Mesenchymal stem cell (in vitro differentiated cells and primary cell): ENCODE data around the gene CFAP74.

Experiments
- DNase-seq: peaks from one replicate; pipeline ENCODE4 v3.0.0-alpha.2; 2013
- H2AFZ ChIP-seq: one replicate; pipeline ENCODE4 v1.6.1; 2013; ENCODE audit warnings: low read depth, mild to moderate bottlenecking, control low read depth, inconsistent platforms, low read length, moderate library complexity
- H2AK5ac ChIP-seq: 2 replicates; pipeline ENCODE4 v1.6.1; 2013; ENCODE audit warnings: low read length, moderate library complexity, mild to moderate bottlenecking, inconsistent platforms; ENCODE audit not compliant: severe bottlenecking
- H2BK120ac ChIP-seq: one replicate; pipeline ENCODE4 v1.6.1; 2013; ENCODE audit warnings: low read depth, mild to moderate bottlenecking, inconsistent platforms, low read length, moderate library complexity
- H2BK12ac ChIP-seq, 2 experiments: one replicate each; pipeline ENCODE4 v1.6.1; 2013; ENCODE audit warnings: inconsistent platforms in 2 of 2, low read length in 2 of 2, mild to moderate bottlenecking in 2 of 2, moderate library complexity in 2 of 2, control low read depth in 1 of 2
- H2BK15ac ChIP-seq: one replicate; pipeline ENCODE4 v1.6.1; 2013; ENCODE audit warnings: mild to moderate bottlenecking, low read depth, inconsistent platforms; ENCODE audit not compliant: poor library complexity, severe bottlenecking
- H2BK5ac ChIP-seq: 2 replicates; pipeline ENCODE4 v1.6.1; 2013; ENCODE audit warnings: low read depth, mild to moderate bottlenecking, low read length, control low read depth, inconsistent platforms; ENCODE audit not compliant: poor library complexity, severe bottlenecking
- H3K14ac ChIP-seq, 2 experiments: one replicate each; pipeline ENCODE4 v1.6.1; 2013; ENCODE audit warnings: inconsistent platforms in 2 of 2, low read length in 2 of 2, control low read depth in 1 of 2, mild to moderate bottlenecking in 1 of 2, moderate library complexity in 1 of 2
- H3K18ac ChIP-seq, 2 experiments: one replicate each; pipeline ENCODE4 v1.6.1; 2013; ENCODE audit warnings: inconsistent platforms in 2 of 2, low read length in 2 of 2, control low read depth in 1 of 2, low read depth in 1 of 2, mild to moderate bottlenecking in 1 of 2
- H3K23ac ChIP-seq, 2 experiments: one replicate each; pipeline ENCODE4 v1.6.1; 2013; ENCODE audit warnings: inconsistent platforms in 2 of 2, low read length in 2 of 2, mild to moderate bottlenecking in 2 of 2, moderate library complexity in 2 of 2, control low read depth in 1 of 2
- H3K27ac ChIP-seq: 2 replicates; pipeline ENCODE4 v1.5.1; 2013; ENCODE audit warnings: mild to moderate bottlenecking, moderate library complexity, low read length, control low read depth, inconsistent platforms; ENCODE audit not compliant: poor library complexity, severe bottlenecking
- H3K27me3 ChIP-seq, 2 experiments: 2 replicates each; pipeline versions ENCODE4 v1.6.1 to v1.7.0; 2013; ENCODE audit warnings: low read length in 2 of 2, mild to moderate bottlenecking in 2 of 2, moderate library complexity in 2 of 2, control low read depth in 1 of 2, inconsistent platforms in 1 of 2; ENCODE audit not compliant: control insufficient read depth in 1 of 2, insufficient read depth in 1 of 2
- H3K36me3 ChIP-seq, 2 experiments: 2 replicates each; pipeline versions ENCODE4 v1.6.1 to v1.7.0; 2013; ENCODE audit warnings: low read length in 2 of 2, control low read depth in 1 of 2, inconsistent platforms in 1 of 2, low read depth in 1 of 2, mild to moderate bottlenecking in 1 of 2; ENCODE audit not compliant: insufficient read depth in 2 of 2, control insufficient read depth in 1 of 2
- H3K4ac ChIP-seq, 2 experiments: one replicate each; pipeline ENCODE4 v1.6.1; 2013; ENCODE audit warnings: inconsistent platforms in 2 of 2, low read length in 2 of 2, mild to moderate bottlenecking in 2 of 2, moderate library complexity in 2 of 2, control low read depth in 1 of 2, low read depth in 1 of 2
- H3K4me1 ChIP-seq: 2 replicates; pipeline ENCODE4 v1.6.1; 2013; ENCODE audit warnings: low read depth, low read length, control low read depth; ENCODE audit not compliant: control insufficient read depth, insufficient read depth
- H3K4me2 ChIP-seq: 2 replicates; pipeline ENCODE4 v1.6.1; 2013; ENCODE audit warnings: low read length, mild to moderate bottlenecking, inconsistent platforms; ENCODE audit not compliant: poor library complexity, severe bottlenecking
- H3K4me3 ChIP-seq, 2 experiments: 2 replicates each; pipeline versions ENCODE4 v1.5.1 to v1.7.0; 2013; ENCODE audit warnings: low read length in 2 of 2, mild to moderate bottlenecking in 2 of 2, control low read depth in 1 of 2, low read depth in 1 of 2; ENCODE audit not compliant: insufficient read depth in 1 of 2
- H3K79me1 ChIP-seq: replicated peaks from 2 replicates; pipeline ENCODE4 v1.6.1; 2013; ENCODE audit warnings: mild to moderate bottlenecking, control low read depth, low read length, inconsistent platforms; ENCODE audit not compliant: poor library complexity, severe bottlenecking
- H3K9ac ChIP-seq: 2 replicates; pipeline ENCODE4 v1.7.0; 2013; ENCODE audit warnings: mild to moderate bottlenecking, low read length, moderate library complexity
- H3K9me3 ChIP-seq: 2 replicates; pipeline ENCODE4 v1.7.0; 2013; ENCODE audit warnings: mild to moderate bottlenecking, low read length; ENCODE audit not compliant: control insufficient read depth
- H4K8ac ChIP-seq: one replicate; pipeline ENCODE4 v1.6.1; 2013; ENCODE audit warnings: inconsistent platforms, mild to moderate bottlenecking, low read length, moderate library complexity
- H4K91ac ChIP-seq: one replicate; pipeline ENCODE4 v1.6.1; 2013; ENCODE audit warnings: mild to moderate bottlenecking, low read length, inconsistent platforms
- WGBS: methylation state at CpG from one replicate; pipeline ENCODE4 v1.1.7; 2013; ENCODE audit warnings: mixed read lengths; 5-methylcytosine and 5-hydroxymethylcytosine counted together

The CFAP74 gene

DNA sequence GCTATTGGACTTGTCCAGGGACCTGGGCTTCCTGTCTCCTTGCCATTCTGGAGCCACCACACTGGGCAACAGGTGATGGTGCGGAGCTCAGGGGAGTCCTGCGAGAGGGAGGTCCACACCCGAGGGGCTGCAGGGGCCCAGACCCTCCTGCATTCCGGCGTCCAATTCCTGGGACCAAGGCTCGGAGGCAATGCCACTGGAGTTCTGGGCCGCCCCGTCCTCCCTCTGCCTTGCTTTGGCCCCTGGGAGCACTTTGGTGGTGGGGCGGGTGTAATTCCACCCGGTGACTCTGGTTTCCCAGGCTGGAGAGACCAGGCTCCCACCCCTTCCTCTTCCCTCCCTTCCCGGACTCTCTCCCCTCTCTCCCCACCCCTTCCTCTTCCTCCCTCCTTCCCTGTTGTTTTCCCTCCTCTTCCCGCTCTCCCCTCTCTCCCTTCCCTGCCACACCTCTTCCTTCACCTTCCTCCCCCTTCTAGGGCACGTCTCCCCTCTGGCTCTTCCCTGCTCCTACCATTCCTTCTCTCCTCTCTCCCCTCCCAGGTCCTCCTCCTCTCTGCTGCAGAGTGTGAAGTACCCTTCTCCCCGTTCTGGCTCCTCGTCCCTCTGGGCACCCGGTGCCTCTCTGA is 48.6 kb upstream of the CFAP74 start:
- whole genome bisulfite sequencing: 79% methylated on average over 16 of the region's 16 CpGs
- Histone ChIP-seq H3K27ac (no peak overlapping the region), H3K14ac (no peak overlapping the region), H3K27me3 (peaks cover 0 to 50% of the 10 kb centered on the region in 2 experiments), H2BK15ac (no peak overlapping the region), H3K4ac (no peak overlapping the region), H3K9me3 (no peaks in the 10 kb centered on the region), H3K9ac (no peak overlapping the region), H2BK5ac (no peak overlapping the region), H3K4me1 (peaks cover 31% of the 10 kb centered on the region), H2BK120ac (no peak overlapping the region), H3K36me3 (peaks cover 0 to 20% of the 10 kb centered on the region in 2 experiments), H4K91ac (no peak overlapping the region), H2AK5ac (no peak overlapping the region), H3K23ac (no peak overlapping the region), H3K79me1 (peaks cover 38% of the 10 kb centered on the region), H2AFZ (no peak overlapping the region), H4K8ac (no peak overlapping the region), H3K4me3 (no peak overlapping the region), H3K4me2 (no peak overlapping the region), H3K18ac (no peak overlapping the region), H2BK12ac (no peak overlapping the region)
- no peak for DNase-seq

GRCh38 chr1:2050793-2051682 is 47.5 kb upstream of the CFAP74 start:
- Histone ChIP-seq H3K79me1 (peaks cover 35% of the 10 kb centered on the region), H3K4ac (no peak overlapping the region), H4K8ac (no peak overlapping the region), H3K18ac (no peak overlapping the region), H2AK5ac (no peak overlapping the region), H2BK5ac (no peak overlapping the region), H3K14ac (no peak overlapping the region), H2BK15ac (no peak overlapping the region), H3K4me1 (peaks cover 33% of the 10 kb centered on the region), H2BK120ac (no peak overlapping the region), H3K9me3 (no peaks in the 10 kb centered on the region), H2BK12ac (no peak overlapping the region), H3K4me3 (peak overlapping the region in 1 of 2 experiments; percentile 96), H3K36me3 (peaks cover 0 to 11% of the 10 kb centered on the region in 2 experiments), H2AFZ (no peak overlapping the region), H3K27me3 (peaks cover 3 to 53% of the 10 kb centered on the region in 2 experiments), H3K4me2 (peak overlapping the region; percentile 86), H3K27ac (no peak overlapping the region), H3K23ac (no peak overlapping the region), H4K91ac (no peak overlapping the region), H3K9ac (no peak overlapping the region)
- WGBS: 13% methylated on average over 72 of the region's 84 CpGs
- no peak for DNase-seq

DNA sequence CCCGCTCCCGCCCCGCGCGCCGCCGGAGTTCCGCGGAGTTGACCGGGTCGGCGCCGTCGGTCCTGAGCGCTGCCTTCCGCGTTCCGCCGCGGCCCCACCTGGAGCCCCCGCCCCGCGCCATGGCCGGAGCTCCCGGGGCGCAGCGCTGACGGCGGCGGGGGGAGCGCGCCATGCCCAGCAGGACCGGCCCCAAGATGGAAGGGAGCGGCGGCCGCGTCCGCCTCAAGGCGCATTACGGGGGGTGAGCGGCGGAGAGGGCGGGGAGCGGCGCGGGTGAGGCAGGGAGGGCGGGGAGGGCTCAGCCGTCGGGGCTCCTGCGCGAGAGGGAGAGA is 46.8 kb upstream of the CFAP74 start:
- no peak overlapping the region for H3K23ac ChIP-seq
- H3K27ac ChIP-seq: no peak overlapping the region
- H2AK5ac ChIP-seq: no peak overlapping the region
- H2BK15ac ChIP-seq: peak overlapping the region; percentile 36
- no peak overlapping the region for H3K4ac ChIP-seq
- no peak for DNase-seq
- H2BK120ac ChIP-seq: no peak overlapping the region
- peaks cover 33% of the 10 kb centered on the region for H3K4me1 ChIP-seq
- no peak overlapping the region for H3K18ac ChIP-seq
- no peak overlapping the region for H2AFZ ChIP-seq
- H3K36me3 ChIP-seq: peaks cover 0 to 5% of the 10 kb centered on the region in 2 experiments
- no peak overlapping the region for H2BK12ac ChIP-seq
- 1% methylated on average over 14 of the region's 51 CpGs for WGBS
- H3K14ac ChIP-seq: no peak overlapping the region
- H3K27me3 ChIP-seq: peaks cover 6 to 53% of the 10 kb centered on the region in 2 experiments
- H2BK5ac ChIP-seq: no peak overlapping the region
- H3K9me3 ChIP-seq: no peaks in the 10 kb centered on the region
- H3K4me2 ChIP-seq: peak overlapping the region; percentile 86
- no peak overlapping the region for H3K9ac ChIP-seq
- no peak overlapping the region for H4K91ac ChIP-seq
- peak overlapping the region in 1 of 2 experiments; percentile 96 for H3K4me3 ChIP-seq
- H3K79me1 ChIP-seq: peaks cover 29% of the 10 kb centered on the region
- no peak overlapping the region for H4K8ac ChIP-seq

DNA sequence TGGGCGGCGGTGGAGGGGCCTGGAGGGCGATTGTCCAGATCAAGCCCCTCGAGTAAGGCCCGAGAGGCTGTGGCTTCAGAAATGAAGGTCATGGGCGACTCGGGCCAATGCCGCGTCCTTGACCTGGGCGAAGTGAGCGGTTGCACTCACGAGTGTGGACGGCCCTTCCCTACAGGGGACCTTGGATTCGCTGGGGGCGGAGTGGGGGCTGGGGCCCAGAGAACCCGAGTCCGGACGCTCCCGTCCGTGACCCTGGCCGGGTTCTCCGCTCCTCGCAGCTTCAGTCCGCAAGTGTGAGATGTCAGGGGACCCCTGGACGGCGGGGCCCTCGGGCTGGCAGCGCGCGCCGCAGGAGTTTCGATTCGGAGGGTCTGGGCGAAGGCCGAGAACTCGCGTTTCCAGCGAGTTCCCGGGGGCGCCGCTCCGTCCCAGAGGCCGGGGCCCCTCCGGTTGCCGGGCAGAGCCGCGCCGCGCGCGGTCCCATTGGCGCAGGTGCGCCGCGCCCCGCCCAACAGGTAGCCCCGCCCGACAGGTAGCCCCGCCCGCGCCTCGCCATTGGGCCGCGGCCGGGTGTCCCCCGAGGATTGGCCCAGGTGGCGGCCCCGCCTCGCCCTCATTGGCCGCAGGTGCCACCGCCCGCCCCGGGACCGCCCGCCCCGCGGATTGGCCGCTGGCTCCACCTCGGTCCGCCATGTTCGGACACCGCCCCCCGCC is 46.3 kb upstream of the CFAP74 start, which contains the start of gene PRKCZ:
TSS of gene PRKCZ (plus strand) at position 694 of the 714 bp plus-strand sequence. CDS start 220 bp downstream, outside the sequence.
- Histone ChIP-seq H2BK15ac (peak within 1 kb of the TSS; percentile 36), H3K14ac (no peak within 1 kb of the TSS), H3K9me3 (no peaks in the 10 kb centered on the region), H3K27ac (no peak within 1 kb of the TSS), H3K18ac (no peak within 1 kb of the TSS), H2BK120ac (no peak within 1 kb of the TSS), H2AFZ (no peak within 1 kb of the TSS), H3K4me1 (peaks cover 37% of the 10 kb centered on the region), H3K27me3 (peaks cover 6 to 53% of the 10 kb centered on the region in 2 experiments), H3K36me3 (peaks cover 0 to 2% of the 10 kb centered on the region in 2 experiments), H4K91ac (no peak within 1 kb of the TSS), H3K4me2 (peak within 1 kb of the TSS; percentile 86), H3K9ac (no peak within 1 kb of the TSS), H2BK5ac (no peak within 1 kb of the TSS), H3K4ac (no peak within 1 kb of the TSS), H3K4me3 (peak within 1 kb of the TSS in 1 of 2 experiments; percentile 96), H4K8ac (no peak within 1 kb of the TSS), H2AK5ac (no peak within 1 kb of the TSS), H3K79me1 (peaks cover 27% of the 10 kb centered on the region), H2BK12ac (no peak within 1 kb of the TSS), H3K23ac (peak within 1 kb of the TSS in 1 of 2 experiments; percentile 77)
- 4% methylated on average over 59 of the region's 83 CpGs for WGBS
- no peak for DNase-seq
